Thyroid gland (tissue), 4 donors: ENCODE data around the gene C5orf63. TPM values are rescaled to one million over a fixed set of nuclear protein-coding genes. Genes with fewer than 3 reads are reported as not detected.

Source experiments
- DNase-seq, 2 donors: peaks; one replicate each; pipeline ENCODE4 v3.0.0-alpha.2; 2019
- H3K27ac ChIP-seq, 3 donors: fragments of 200-600 bp; sonication (generic); 1 replicate in 2 of 3; 2 replicates in 1 of 3; pipeline ENCODE4 v1.5.1; 2016 to 2019; ENCODE audit warnings: mild to moderate bottlenecking in 1 of 3, moderate library complexity in 1 of 3
- H3K27me3 ChIP-seq: fragments of 200-600 bp; sonication (generic); one replicate; pipeline ENCODE4 v1.5.1; 2019
- H3K36me3 ChIP-seq, 2 donors: fragments of 200-600 bp; sonication (generic); one replicate each; pipeline ENCODE4 v1.5.1; 2016 to 2019
- H3K4me1 ChIP-seq, 2 donors: fragments of 200-600 bp; sonication (generic); one replicate each; pipeline ENCODE4 v1.5.1; 2017 to 2019
- H3K4me3 ChIP-seq, 3 donors: fragments of 200-600 bp; sonication (generic); replicated peaks in 1 of 3; 1 replicate in 2 of 3; 2 replicates in 1 of 3; pipeline ENCODE4 v1.5.1; 2016; ENCODE audit warnings: mild to moderate bottlenecking in 1 of 3
- H3K9me3 ChIP-seq: fragments of 200-600 bp; sonication (generic); one replicate; pipeline ENCODE4 v1.5.1; 2017
- POLR2A ChIP-seq, 2 donors: fragments of 450-650 bp; IDR thresholded peaks; one replicate each; pipeline ENCODE4 v1.6.1; 2017; ENCODE audit warnings: antibody characterized with exemption in 2 of 2, mild to moderate bottlenecking in 2 of 2, moderate library complexity in 1 of 2
- WGBS, 2 donors: methylation state at CpG; one replicate each; pipeline ENCODE4 v1.1.5; 2017; 5-methylcytosine and 5-hydroxymethylcytosine counted together
- intact Hi-C: fragments of 100-400 bp; cut with DNase I; formaldehyde crosslinking; loops from one replicate; pipeline ENCODE4 v1.15.1; 2023
- total RNA-seq, 4 donors: library from RNA; depleted of rRNA; stranded (reverse); fragments of >200 nt; gene quantifications; one replicate each; pipeline ENCODE4 v1.2.3, GENCODE V29; 2016
- TF ChIP-seq, protein P1 (sequence below), 6 experiments: fragments of 200-600 bp in 3 of 6; fragments of 450-650 bp in 3 of 6; sonication (generic) in 3 of 6; IDR thresholded peaks; one replicate each; pipeline ENCODE4 v1.5.1; 2016 to 2019; ENCODE audit warnings: antibody characterized with exemption in 6 of 6, mild to moderate bottlenecking in 2 of 6, inconsistent platforms in 1 of 6, moderate library complexity in 1 of 6

The C5orf63 gene
- total RNA-seq, 4 donors from 2014 or later = 4.3 to 13.7 (median 6.6) TPM

DNA sequence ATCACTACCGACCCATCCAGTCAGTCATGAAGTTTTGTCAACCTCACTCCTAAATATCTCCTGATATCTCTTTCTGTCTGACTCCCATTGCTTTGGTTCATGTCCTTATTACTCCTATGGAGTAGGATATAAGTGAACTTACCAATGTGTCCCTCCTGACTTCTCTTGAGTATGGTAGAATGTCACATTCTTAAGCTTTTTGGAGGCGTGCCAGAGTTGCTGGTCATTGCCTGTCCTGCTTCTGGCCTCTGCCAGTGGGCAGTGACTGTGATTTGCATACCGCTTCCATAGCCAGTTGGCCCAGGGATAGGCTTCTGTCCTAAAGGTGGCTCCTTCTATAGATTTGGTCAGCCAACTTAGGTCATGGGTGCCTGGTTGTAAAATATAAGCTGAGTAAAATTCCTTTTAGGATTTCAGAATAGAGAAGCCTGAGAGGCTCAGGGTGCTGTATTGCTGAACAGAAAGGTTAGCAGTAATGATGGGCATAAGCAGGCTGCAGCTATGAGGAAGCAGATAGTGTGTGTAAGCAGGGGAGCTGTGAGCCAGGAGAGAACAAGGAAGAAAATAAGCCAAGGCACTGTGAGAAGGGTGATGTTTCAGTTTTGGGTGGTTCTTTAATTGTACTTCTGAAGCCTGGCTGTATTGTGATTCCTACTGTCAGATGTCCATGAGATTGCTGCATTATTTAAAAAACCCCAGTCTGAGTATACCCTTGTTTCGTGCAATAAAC, 26.8 kb downstream of the C5orf63 start:
- TF ChIP-seq, protein P1, sequence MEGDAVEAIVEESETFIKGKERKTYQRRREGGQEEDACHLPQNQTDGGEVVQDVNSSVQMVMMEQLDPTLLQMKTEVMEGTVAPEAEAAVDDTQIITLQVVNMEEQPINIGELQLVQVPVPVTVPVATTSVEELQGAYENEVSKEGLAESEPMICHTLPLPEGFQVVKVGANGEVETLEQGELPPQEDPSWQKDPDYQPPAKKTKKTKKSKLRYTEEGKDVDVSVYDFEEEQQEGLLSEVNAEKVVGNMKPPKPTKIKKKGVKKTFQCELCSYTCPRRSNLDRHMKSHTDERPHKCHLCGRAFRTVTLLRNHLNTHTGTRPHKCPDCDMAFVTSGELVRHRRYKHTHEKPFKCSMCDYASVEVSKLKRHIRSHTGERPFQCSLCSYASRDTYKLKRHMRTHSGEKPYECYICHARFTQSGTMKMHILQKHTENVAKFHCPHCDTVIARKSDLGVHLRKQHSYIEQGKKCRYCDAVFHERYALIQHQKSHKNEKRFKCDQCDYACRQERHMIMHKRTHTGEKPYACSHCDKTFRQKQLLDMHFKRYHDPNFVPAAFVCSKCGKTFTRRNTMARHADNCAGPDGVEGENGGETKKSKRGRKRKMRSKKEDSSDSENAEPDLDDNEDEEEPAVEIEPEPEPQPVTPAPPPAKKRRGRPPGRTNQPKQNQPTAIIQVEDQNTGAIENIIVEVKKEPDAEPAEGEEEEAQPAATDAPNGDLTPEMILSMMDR (IDR thresholded peaks at IDR 0.05) = no peak
- TF ChIP-seq POLR2A (IDR thresholded peaks at IDR 0.05) = no peak
- no peak overlapping the region for H3K27ac ChIP-seq
- WGBS, 2 donors = 95% methylated on average over 4 of the region's 4 CpGs

GRCh38 chr5:127042593-127042992, 30.7 kb downstream of the C5orf63 start:
- 87 to 95% methylated on average over 2 of the region's 2 CpGs for WGBS, 2 donors
- intact Hi-C loops = no loop called here
- no peak for DNase-seq
- TF ChIP-seq POLR2A (IDR thresholded peaks at IDR 0.05) = no peak
- Histone ChIP-seq H3K4me3 (no peak overlapping the region), H3K4me1 (peaks cover 0 to 9% of the 10 kb centered on the region in 2 donors), H3K27me3 (no peaks in the 10 kb centered on the region), H3K27ac (no peak overlapping the region), H3K36me3 (no peaks in the 10 kb centered on the region), H3K9me3 (no peaks in the 10 kb centered on the region)

More for the DNA sequence above, 26.8 kb downstream of the C5orf63 start:
- Histone ChIP-seq H3K27me3 (no peaks in the 10 kb centered on the region), H3K4me1 (no peaks in the 10 kb centered on the region), H3K4me3 (no peak overlapping the region), H3K9me3 (no peaks in the 10 kb centered on the region), H3K36me3 (no peaks in the 10 kb centered on the region)
- intact Hi-C loops = no loop called here
- no peak for DNase-seq

DNA sequence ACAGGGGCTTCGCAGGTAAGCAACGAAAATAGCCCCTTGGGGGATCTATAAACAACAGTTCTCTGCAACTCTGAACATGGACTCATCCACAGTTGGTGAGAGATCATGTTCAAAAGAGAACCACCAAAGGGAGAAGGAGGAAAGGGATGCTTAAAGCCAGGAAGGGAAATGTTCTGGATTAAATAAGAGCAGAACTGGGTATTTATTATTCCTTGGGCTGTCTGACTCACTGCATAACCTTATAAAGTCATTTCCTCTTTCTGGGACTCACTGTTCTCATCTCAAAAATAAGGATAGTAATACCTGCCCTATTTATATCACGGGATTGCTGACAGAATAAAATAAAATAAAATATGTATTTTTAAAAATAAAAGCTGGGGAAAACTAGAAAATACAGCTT, 31.7 kb downstream of the C5orf63 start:
- Histone ChIP-seq H3K27ac (peak overlapping the region in 1 of 3 donors; percentile 28), H3K9me3 (no peaks in the 10 kb centered on the region), H3K4me3 (no peak overlapping the region), H3K4me1 (peaks cover 0 to 9% of the 10 kb centered on the region in 2 donors), H3K36me3 (no peaks in the 10 kb centered on the region), H3K27me3 (no peaks in the 10 kb centered on the region)
- intact Hi-C loops = no loop called here
- TF ChIP-seq, protein P1 (IDR thresholded peaks at IDR 0.05) = no peak
- TF ChIP-seq POLR2A (IDR thresholded peaks at IDR 0.05) = no peak
- WGBS, 2 donors = 82 to 85% methylated on average over 3 of the region's 3 CpGs
- no peak for DNase-seq

- TF ChIP-seq, protein P1 (IDR thresholded peaks at IDR 0.05) = no peak
- TF ChIP-seq POLR2A (IDR thresholded peaks at IDR 0.05) = no peak
- Histone ChIP-seq H3K9me3 (no peaks in the 10 kb centered on the region), H3K4me1 (peaks cover 0 to 9% of the 10 kb centered on the region in 2 donors), H3K27me3 (no peaks in the 10 kb centered on the region), H3K4me3 (no peak overlapping the region), H3K27ac (peak overlapping the region in 1 of 3 donors; percentile 28), H3K36me3 (no peaks in the 10 kb centered on the region)
- peak in 1 of 2 donors; percentile 22 for DNase-seq
- WGBS, 2 donors = 34 to 36% methylated on average over 9 of the region's 9 CpGs
- intact Hi-C loops = no loop called here
Observed at GRCh38 chr5:127040796-127041520, 32.3 kb downstream of the C5orf63 start.

GRCh38 chr5:127038550-127038949, 34.8 kb downstream of the C5orf63 start:
- H3K27ac ChIP-seq = no peak overlapping the region
- H3K27me3 ChIP-seq = no peaks in the 10 kb centered on the region
- no peaks in the 10 kb centered on the region for H3K36me3 ChIP-seq
- TF ChIP-seq, protein P1 (IDR thresholded peaks at IDR 0.05) = no peak
- no peak for TF ChIP-seq POLR2A (IDR thresholded peaks at IDR 0.05)
- H3K4me1 ChIP-seq = peaks cover 0 to 9% of the 10 kb centered on the region in 2 donors
- intact Hi-C loops = no loop called here
- DNase-seq = no peak
- WGBS, 2 donors = 67 to 68% methylated on average over 4 of the region's 4 CpGs
- no peak overlapping the region for H3K4me3 ChIP-seq
- no peaks in the 10 kb centered on the region for H3K9me3 ChIP-seq
